Trophoblast cell (in vitro differentiated cells and primary cell): ENCODE data around the gene OR5AC2.

Experiments used
- DNase-seq, 2 donors: peaks; one replicate each; pipeline ENCODE4 v3.0.0-alpha.2; 2016
- H2AFZ ChIP-seq: 2 replicates; pipeline ENCODE4 v1.6.1; 2013; ENCODE audit warnings: low read length, moderate library complexity, mild to moderate bottlenecking; ENCODE audit not compliant: insufficient read depth, poor library complexity
- H2AK5ac ChIP-seq: 2 replicates; pipeline ENCODE4 v1.6.1; 2013; ENCODE audit warnings: mild to moderate bottlenecking, low read length
- H2BK120ac ChIP-seq: 2 replicates; pipeline ENCODE4 v1.6.1; 2013; ENCODE audit warnings: low read length, mild to moderate bottlenecking, moderate library complexity; ENCODE audit not compliant: insufficient read depth, poor library complexity
- H2BK12ac ChIP-seq: 2 replicates; pipeline ENCODE4 v1.6.1; 2013; ENCODE audit warnings: mild to moderate bottlenecking, low read length, moderate library complexity
- H2BK5ac ChIP-seq: 2 replicates; pipeline ENCODE4 v1.6.1; 2013; ENCODE audit warnings: low read length, low read depth, moderate library complexity, mild to moderate bottlenecking; ENCODE audit not compliant: poor library complexity
- H3K14ac ChIP-seq: 2 replicates; pipeline ENCODE4 v1.6.1; 2013; ENCODE audit warnings: mild to moderate bottlenecking, low read length
- H3K18ac ChIP-seq: 2 replicates; pipeline ENCODE4 v1.6.1; 2013; ENCODE audit warnings: mild to moderate bottlenecking, low read length
- H3K23ac ChIP-seq: 2 replicates; pipeline ENCODE4 v1.6.1; 2013; ENCODE audit warnings: low read length
- H3K27ac ChIP-seq: 2 replicates; pipeline ENCODE4 v1.5.1; 2013; ENCODE audit warnings: low read depth, mild to moderate bottlenecking, inconsistent platforms, low read length, moderate library complexity
- H3K27me3 ChIP-seq: 2 replicates; pipeline ENCODE4 v1.6.1; 2013; ENCODE audit warnings: inconsistent platforms, mild to moderate bottlenecking, low read length, moderate library complexity; ENCODE audit not compliant: insufficient read depth
- H3K36me3 ChIP-seq, 2 experiments: 1 replicate in 1 of 2; 2 replicates in 1 of 2; pipeline ENCODE4 v1.6.1; 2013; ENCODE audit warnings: low read length in 2 of 2, mild to moderate bottlenecking in 2 of 2, moderate library complexity in 1 of 2; ENCODE audit not compliant: insufficient read depth in 2 of 2, control insufficient read depth in 1 of 2
- H3K4ac ChIP-seq: 2 replicates; pipeline ENCODE4 v1.6.1; 2013; ENCODE audit warnings: low read depth, mild to moderate bottlenecking, low read length, moderate library complexity
- H3K4me1 ChIP-seq, 2 experiments: 1 replicate in 1 of 2; 2 replicates in 1 of 2; pipeline ENCODE4 v1.6.1; 2013; ENCODE audit warnings: low read length in 2 of 2, mild to moderate bottlenecking in 2 of 2, moderate library complexity in 1 of 2; ENCODE audit not compliant: insufficient read depth in 2 of 2, control insufficient read depth in 1 of 2
- H3K4me2 ChIP-seq: 2 replicates; pipeline ENCODE4 v1.6.1; 2013; ENCODE audit warnings: inconsistent platforms, mild to moderate bottlenecking, low read length, moderate library complexity
- H3K4me3 ChIP-seq: 2 replicates; pipeline ENCODE4 v1.5.1; 2013; ENCODE audit warnings: mild to moderate bottlenecking, low read depth, low read length, inconsistent platforms
- H3K79me1 ChIP-seq: one replicate; pipeline ENCODE4 v1.6.1; 2013; ENCODE audit warnings: low read length
- H3K79me2 ChIP-seq: 2 replicates; pipeline ENCODE4 v1.6.1; 2013; ENCODE audit warnings: low read length, mild to moderate bottlenecking; ENCODE audit not compliant: control insufficient read depth, insufficient read depth, poor library complexity
- H3K9ac ChIP-seq: 2 replicates; pipeline ENCODE4 v1.6.1; 2013; ENCODE audit warnings: mild to moderate bottlenecking, low read length
- H3K9me3 ChIP-seq: 2 replicates; pipeline ENCODE4 v1.6.1; 2013; ENCODE audit warnings: low read depth, mild to moderate bottlenecking, control low read depth, inconsistent platforms, low read length; ENCODE audit not compliant: insufficient read depth
- H4K12ac ChIP-seq: 2 replicates; pipeline ENCODE4 v1.6.1; 2013; ENCODE audit warnings: low read depth, mild to moderate bottlenecking, low read length, moderate library complexity
- H4K8ac ChIP-seq: 2 replicates; pipeline ENCODE4 v1.6.1; 2013; ENCODE audit warnings: low read depth, mild to moderate bottlenecking, low read length, moderate library complexity
- H4K91ac ChIP-seq: one replicate; pipeline ENCODE4 v1.6.1; 2013; ENCODE audit warnings: low read depth, mild to moderate bottlenecking, low read length, moderate library complexity
- WGBS: extraction: QIAGEN DNeasy Blood & Tissue Kit; methylation state at CpG from one replicate; pipeline ENCODE4 v1.1.7; 2013; ENCODE audit warnings: missing lambda C conversion rate; ENCODE audit not compliant: insufficient read length, insufficient coverage; ENCODE audit errors: extremely low coverage; 5-methylcytosine and 5-hydroxymethylcytosine counted together

The OR5AC2 gene

DNA sequence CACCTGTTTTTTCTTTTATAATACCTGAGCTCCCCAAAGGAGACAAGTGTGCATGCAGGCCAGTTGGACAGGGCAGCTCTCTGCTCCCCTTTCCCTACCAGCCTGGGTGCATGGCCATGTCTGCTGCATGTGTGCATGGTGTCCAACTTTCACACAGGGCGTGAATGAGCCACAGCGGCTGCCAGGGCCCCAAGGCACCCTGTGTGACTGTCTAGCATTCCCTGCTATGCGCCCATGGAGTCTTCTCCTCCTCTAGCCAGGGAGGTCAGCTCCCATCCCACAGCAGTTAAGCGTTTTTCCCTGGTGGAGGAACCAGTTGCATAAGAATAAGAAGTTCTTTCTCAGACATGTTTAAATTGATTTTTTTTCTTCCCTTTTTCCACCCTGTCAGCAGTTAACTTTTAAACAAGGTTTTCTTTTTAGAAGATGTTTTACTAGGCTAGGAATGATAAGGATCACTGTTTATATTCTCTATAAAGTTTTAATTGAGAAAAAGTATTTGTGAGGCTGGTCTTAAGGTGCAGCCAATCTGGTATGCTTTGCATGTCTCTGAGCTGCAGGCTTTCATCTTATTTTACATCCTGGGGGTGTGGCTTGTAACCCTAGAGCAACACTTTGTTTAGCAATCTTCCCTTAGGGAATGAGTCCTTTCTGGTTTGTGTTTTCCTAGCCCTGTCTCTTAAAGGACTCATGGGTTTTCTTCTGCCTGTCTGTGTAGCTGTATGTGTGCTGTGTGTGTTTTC lies 23.0 kb downstream of the OR5AC2 start:
- Histone ChIP-seq H3K18ac (no peak overlapping the region), H4K91ac (peak overlapping the region; percentile 70), H3K36me3 (no peaks in the 10 kb centered on the region), H3K4me2 (peak overlapping the region; percentile 19), H2AK5ac (no peak overlapping the region), H3K23ac (no peak overlapping the region), H4K12ac (no peak overlapping the region), H3K4me3 (no peak overlapping the region), H3K79me2 (no peaks in the 10 kb centered on the region), H3K4ac (no peak overlapping the region), H2BK12ac (peak overlapping the region; percentile 27), H2BK120ac (no peak overlapping the region), H3K27ac (peak overlapping the region; percentile 64), H2BK5ac (peak overlapping the region; percentile 3), H3K4me1 (peaks cover 2 to 5% of the 10 kb centered on the region in 2 experiments), H3K9ac (no peak overlapping the region), H3K9me3 (peaks cover 6% of the 10 kb centered on the region), H3K14ac (peak overlapping the region; percentile 28), H2AFZ (no peak overlapping the region), H4K8ac (no peak overlapping the region), H3K79me1 (peaks cover 3% of the 10 kb centered on the region), H3K27me3 (no peaks in the 10 kb centered on the region)
- WGBS: no CpG with 5 or more reads among the region's 4 CpGs
- peak; percentile 10 to 62 for DNase-seq

DNA sequence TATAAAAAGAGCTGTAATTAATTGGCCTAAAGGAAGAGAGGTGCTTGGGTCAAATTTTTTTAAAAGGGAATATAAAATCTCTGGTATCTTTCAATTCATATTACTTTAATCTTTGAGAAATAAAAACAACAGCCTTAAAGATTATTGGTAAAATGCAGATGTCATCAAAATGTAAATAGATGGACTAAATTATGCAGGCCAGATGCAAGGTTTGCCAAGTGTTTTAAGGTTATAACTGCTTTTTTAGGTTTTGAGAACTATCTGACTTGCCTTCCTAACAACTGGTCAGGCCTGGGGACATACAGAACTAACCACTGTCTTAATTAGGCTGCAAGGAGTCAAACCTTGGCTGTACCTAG lies 23.6 kb downstream of the OR5AC2 start:
- H3K9me3 ChIP-seq: peaks cover 6% of the 10 kb centered on the region
- peaks cover 3% of the 10 kb centered on the region for H3K79me1 ChIP-seq
- no peak overlapping the region for H2BK12ac ChIP-seq
- H3K9ac ChIP-seq: no peak overlapping the region
- H4K8ac ChIP-seq: no peak overlapping the region
- no peak overlapping the region for H3K4me2 ChIP-seq
- no peak for DNase-seq
- H4K91ac ChIP-seq: no peak overlapping the region
- no peak overlapping the region for H3K4ac ChIP-seq
- peaks cover 2 to 5% of the 10 kb centered on the region in 2 experiments for H3K4me1 ChIP-seq
- H2AK5ac ChIP-seq: no peak overlapping the region
- H3K27ac ChIP-seq: peak overlapping the region; percentile 56
- no peaks in the 10 kb centered on the region for H3K36me3 ChIP-seq
- H3K23ac ChIP-seq: no peak overlapping the region
- no peak overlapping the region for H2AFZ ChIP-seq
- no peak overlapping the region for H2BK120ac ChIP-seq
- H3K18ac ChIP-seq: no peak overlapping the region
- no peak overlapping the region for H2BK5ac ChIP-seq
- H3K79me2 ChIP-seq: no peaks in the 10 kb centered on the region
- H3K27me3 ChIP-seq: no peaks in the 10 kb centered on the region
- H4K12ac ChIP-seq: no peak overlapping the region
- no peak overlapping the region for H3K14ac ChIP-seq
- no peak overlapping the region for H3K4me3 ChIP-seq

DNA sequence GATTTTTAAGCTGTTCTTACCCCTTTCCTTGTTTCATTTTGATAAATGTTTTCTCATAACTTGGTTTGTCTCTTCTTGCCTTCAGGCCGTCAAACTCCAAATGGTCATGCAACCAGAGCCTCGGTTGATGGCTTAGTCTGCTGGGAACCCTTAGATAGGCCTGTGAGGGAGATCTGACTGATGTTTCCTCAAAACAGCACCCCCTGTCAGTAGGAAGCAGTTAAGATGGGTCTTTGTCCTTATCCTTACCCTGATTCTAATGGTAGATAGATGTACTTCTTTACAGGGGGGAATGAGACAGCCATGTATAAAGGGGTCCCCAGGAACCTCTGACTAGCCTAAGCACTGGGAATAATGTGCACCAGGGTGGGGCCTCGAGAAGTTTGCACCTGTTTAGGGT lies 27.3 kb downstream of the OR5AC2 start:
- Histone ChIP-seq H4K8ac (no peak overlapping the region), H3K79me2 (no peaks in the 10 kb centered on the region), H2BK120ac (no peak overlapping the region), H3K23ac (no peak overlapping the region), H2BK12ac (no peak overlapping the region), H3K14ac (no peak overlapping the region), H3K9me3 (peaks cover 12% of the 10 kb centered on the region), H3K79me1 (peaks cover 3% of the 10 kb centered on the region), H3K4me1 (peaks cover 2 to 5% of the 10 kb centered on the region in 2 experiments), H3K4me2 (no peak overlapping the region), H3K27me3 (no peaks in the 10 kb centered on the region), H3K4me3 (no peak overlapping the region), H2AFZ (no peak overlapping the region), H3K36me3 (no peaks in the 10 kb centered on the region), H3K4ac (no peak overlapping the region), H4K91ac (no peak overlapping the region), H4K12ac (no peak overlapping the region), H3K9ac (no peak overlapping the region), H2AK5ac (no peak overlapping the region), H3K18ac (no peak overlapping the region), H2BK5ac (no peak overlapping the region), H3K27ac (no peak overlapping the region)
- DNase-seq: no peak
- WGBS: no CpG with 5 or more reads among the region's 3 CpGs

DNA sequence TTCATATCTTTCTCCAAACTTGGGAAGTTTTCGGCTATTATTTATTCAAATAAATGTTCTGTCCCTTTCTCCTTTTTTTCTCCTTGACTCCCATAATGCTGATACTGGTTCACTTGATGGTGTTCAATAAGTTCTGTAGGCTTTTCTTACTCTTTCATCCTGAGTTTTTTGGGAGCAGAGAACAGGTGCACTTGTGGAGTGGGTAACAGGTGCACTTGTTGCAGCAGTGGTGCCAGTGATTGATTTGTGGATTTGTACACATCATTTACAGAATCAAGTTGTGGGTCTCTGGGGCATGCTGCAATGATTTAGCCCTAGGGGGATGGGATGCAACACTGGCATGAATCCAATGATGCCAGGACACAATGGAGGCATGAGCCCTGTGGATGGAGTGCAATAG lies 28.7 kb downstream of the OR5AC2 start:
- H3K79me1 ChIP-seq: no peaks in the 10 kb centered on the region
- no peak overlapping the region for H2BK12ac ChIP-seq
- H3K23ac ChIP-seq: no peak overlapping the region
- H2AK5ac ChIP-seq: no peak overlapping the region
- no peak overlapping the region for H3K4me2 ChIP-seq
- H3K27ac ChIP-seq: no peak overlapping the region
- no peak overlapping the region for H4K8ac ChIP-seq
- peaks cover 0 to 2% of the 10 kb centered on the region in 2 experiments for H3K4me1 ChIP-seq
- H3K27me3 ChIP-seq: no peaks in the 10 kb centered on the region
- no peak overlapping the region for H2BK5ac ChIP-seq
- H3K36me3 ChIP-seq: no peaks in the 10 kb centered on the region
- no CpG with 5 or more reads among the region's 1 CpG for WGBS
- no peak overlapping the region for H3K14ac ChIP-seq
- no peak for DNase-seq
- no peak overlapping the region for H3K4me3 ChIP-seq
- no peak overlapping the region for H2BK120ac ChIP-seq
- no peak overlapping the region for H4K91ac ChIP-seq
- no peak overlapping the region for H3K9ac ChIP-seq
- no peak overlapping the region for H3K18ac ChIP-seq
- no peak overlapping the region for H4K12ac ChIP-seq
- H2AFZ ChIP-seq: no peak overlapping the region
- H3K79me2 ChIP-seq: no peaks in the 10 kb centered on the region
- peaks cover 9% of the 10 kb centered on the region for H3K9me3 ChIP-seq
- no peak overlapping the region for H3K4ac ChIP-seq
